ENCODE measurements around the gene COLEC12.

DNA sequence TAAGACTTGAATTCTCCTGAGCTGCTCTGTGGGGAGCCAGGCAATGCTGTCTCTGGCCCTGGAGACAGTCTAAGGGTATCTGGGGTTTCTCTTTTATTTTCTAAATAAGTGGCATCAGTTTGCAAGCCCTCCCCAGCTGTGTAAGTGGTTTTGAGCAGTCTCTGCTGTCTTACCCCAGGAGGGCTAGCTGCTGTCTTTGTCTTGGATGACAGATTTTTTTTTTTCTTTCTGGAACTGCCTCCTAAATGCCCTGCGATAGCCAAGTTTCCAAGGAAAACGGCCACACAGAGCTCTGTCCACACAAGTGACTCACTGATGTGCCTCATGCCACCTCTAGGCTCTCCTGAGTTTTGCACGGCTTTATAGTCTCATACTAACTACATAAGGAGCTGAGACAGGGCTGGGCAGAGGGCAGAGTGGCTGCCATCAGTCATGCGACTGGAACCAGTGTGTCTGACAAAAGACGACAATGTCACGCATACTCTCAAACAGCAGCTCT lies 195.4 kb downstream of the COLEC12 start:
- TF ChIP-seq CTCF (IDR thresholded peaks at IDR 0.05) (no peak), POLR2A (IDR thresholded peaks at IDR 0.05) (no peak), EP300 (IDR thresholded peaks at IDR 0.05) (no peak), POLR2AphosphoS5 (IDR thresholded peaks at IDR 0.05) (no peak)
